HG03025 (cell line): Measurements from ENCODE around the gene ARID1B.
A peak's percentile ranks its signal among the peaks of the same experiment; 100 is the strongest.

ENCODE experiments used
- ATAC-seq: cut with Tn5 transposase; IDR thresholded peaks from one replicate; pipeline ENCODE4 v1.9.1; 2021; ENCODE audit warnings: mild to moderate bottlenecking, moderate library complexity; ENCODE audit not compliant: unreplicated experiment, low FRiP score

The ARID1B gene

GRCh38 chr6:157063176-157063905 lies 286.2 kb downstream of the ARID1B start:
- ATAC-seq = no peak

GRCh38 chr6:157063923-157064322 lies 286.7 kb downstream of the ARID1B start:
- ATAC-seq = no peak

- no peak for ATAC-seq
These were observed 287.3 kb downstream of the ARID1B start for GRCh38 chr6:157064502-157064901.

- ATAC-seq = no peak
These were observed 288.2 kb downstream of the ARID1B start for GRCh38 chr6:157065366-157065765.

- ATAC-seq = no peak
These were observed 289.8 kb downstream of the ARID1B start for GRCh38 chr6:157066781-157067491.

- ATAC-seq = no peak
These were observed 290.3 kb downstream of the ARID1B start for GRCh38 chr6:157067507-157067906.

- ATAC-seq = peak; percentile 95
These were observed 291.6 kb downstream of the ARID1B start for GRCh38 chr6:157068691-157069324.

- ATAC-seq = no peak
These were observed 292.4 kb downstream of the ARID1B start for GRCh38 chr6:157069585-157069984.

GRCh38 chr6:157070403-157071107 lies 293.4 kb downstream of the ARID1B start:
- ATAC-seq = no peak

- ATAC-seq = no peak
These were observed 294.9 kb downstream of the ARID1B start for GRCh38 chr6:157072128-157072527.

- no peak for ATAC-seq
These were observed 296.4 kb downstream of the ARID1B start for GRCh38 chr6:157073596-157073995.

- no peak for ATAC-seq
These were observed 297.8 kb downstream of the ARID1B start for GRCh38 chr6:157074969-157075368.

GRCh38 chr6:157075549-157076450 lies 298.6 kb downstream of the ARID1B start:
- ATAC-seq = peak; percentile 85

- ATAC-seq = no peak
These were observed 299.3 kb downstream of the ARID1B start for GRCh38 chr6:157076451-157076822.

GRCh38 chr6:157077251-157077650 lies 300.1 kb downstream of the ARID1B start:
- no peak for ATAC-seq

- ATAC-seq = no peak
These were observed 301.1 kb downstream of the ARID1B start for GRCh38 chr6:157078326-157078725.

- ATAC-seq = no peak
These were observed 302.1 kb downstream of the ARID1B start for GRCh38 chr6:157079277-157079676.

GRCh38 chr6:157079771-157080170 lies 302.6 kb downstream of the ARID1B start:
- ATAC-seq = no peak

GRCh38 chr6:157080986-157081391 lies 303.8 kb downstream of the ARID1B start:
- no peak for ATAC-seq

GRCh38 chr6:157083343-157083742 lies 306.2 kb downstream of the ARID1B start:
- ATAC-seq = no peak
